Liver (tissue), 9 donors: ENCODE measurements around the gene ME1. TPM values are rescaled to one million over a fixed set of nuclear protein-coding genes. Genes with fewer than 3 reads are reported as not detected.

Experiments
- DNase-seq: peaks from one replicate; pipeline ENCODE4 v3.0.0-alpha.2; 2017; ENCODE audit warnings: low spot score
- H3K27ac ChIP-seq, 2 donors: one replicate each; pipeline ENCODE4 v1.7.0; 2013; ENCODE audit warnings: inconsistent platforms in 2 of 2, low read length in 2 of 2, control low read depth in 1 of 2, low read depth in 1 of 2, mild to moderate bottlenecking in 1 of 2
- H3K27me3 ChIP-seq, 4 donors: one replicate each; pipeline versions ENCODE4 v1.6.1 to v1.7.0; 2013; ENCODE audit warnings: low read length in 3 of 4, inconsistent platforms in 1 of 4, mild to moderate bottlenecking in 1 of 4, moderate library complexity in 1 of 4; ENCODE audit not compliant: control insufficient read depth in 4 of 4, insufficient read depth in 4 of 4
- H3K36me3 ChIP-seq, 4 donors: one replicate each; pipeline versions ENCODE4 v1.6.1 to v1.7.0; 2013; ENCODE audit warnings: low read length in 3 of 4, mild to moderate bottlenecking in 3 of 4, low read depth in 1 of 4, moderate library complexity in 1 of 4; ENCODE audit not compliant: control insufficient read depth in 4 of 4, insufficient read depth in 3 of 4
- H3K4me1 ChIP-seq, 4 donors: one replicate each; pipeline versions ENCODE4 v1.6.1 to v1.7.0; 2013; ENCODE audit warnings: low read length in 3 of 4, mild to moderate bottlenecking in 3 of 4, moderate library complexity in 1 of 4; ENCODE audit not compliant: control insufficient read depth in 4 of 4, insufficient read depth in 4 of 4
- H3K4me3 ChIP-seq, 3 donors: one replicate each; pipeline versions ENCODE4 v1.6.1 to v1.7.0; 2013; ENCODE audit warnings: low read length in 3 of 3, control low read depth in 1 of 3, low read depth in 1 of 3, mild to moderate bottlenecking in 1 of 3
- H3K9ac ChIP-seq, 2 donors: one replicate each; pipeline ENCODE4 v1.7.0; 2013; ENCODE audit warnings: low read length in 2 of 2, mild to moderate bottlenecking in 2 of 2, moderate library complexity in 2 of 2, control low read depth in 1 of 2, low read depth in 1 of 2
- H3K9me3 ChIP-seq, 4 donors: one replicate each; pipeline versions ENCODE4 v1.6.1 to v1.7.0; 2013; ENCODE audit warnings: low read length in 3 of 4; ENCODE audit not compliant: control insufficient read depth in 4 of 4
- ATF3 ChIP-seq: IDR thresholded peaks from 2 replicates; pipeline ENCODE4 v1.6.1; 2016; ENCODE audit warnings: antibody characterized with exemption
- EGR1 ChIP-seq, 2 donors: IDR thresholded peaks; 2 replicates each; pipeline ENCODE4 v1.6.1; 2016 to 2018; ENCODE audit warnings: antibody characterized with exemption in 2 of 2, low read depth in 2 of 2
- FOXA1 ChIP-seq: IDR thresholded peaks from 2 replicates; pipeline ENCODE4 v1.6.1; 2016; ENCODE audit warnings: antibody characterized with exemption
- FOXA2 ChIP-seq: IDR thresholded peaks from 2 replicates; pipeline ENCODE4 v1.6.1; 2016; ENCODE audit warnings: antibody characterized with exemption
- HNF4G ChIP-seq: IDR thresholded peaks from 2 replicates; pipeline ENCODE4 v1.6.1; 2016; ENCODE audit warnings: antibody characterized with exemption
- JUND ChIP-seq, 2 donors: IDR thresholded peaks; 2 replicates each; pipeline ENCODE4 v1.6.1; 2016; ENCODE audit warnings: antibody characterized with exemption in 2 of 2
- RAD21 ChIP-seq, 2 donors: IDR thresholded peaks; 2 replicates each; pipeline ENCODE4 v1.6.1; 2016; ENCODE audit warnings: antibody characterized with exemption in 2 of 2, mild to moderate bottlenecking in 2 of 2
- YY1 ChIP-seq: IDR thresholded peaks from 2 replicates; pipeline ENCODE4 v1.6.1; 2016; ENCODE audit warnings: antibody characterized with exemption, mild to moderate bottlenecking
- WGBS: extraction: QIAGEN DNeasy Blood & Tissue Kit; methylation state at CpG from one replicate; pipeline ENCODE4 v1.1.7; 2013; 5-methylcytosine and 5-hydroxymethylcytosine counted together
- polyA plus RNA-seq, 2 donors: library from polyadenylated mRNA; stranded (reverse) in 1 of 2; unstranded in 1 of 2; fragments of 200-250 nt in 1 of 2; fragments of >200 nt in 1 of 2; fragmentation: Nextera tagmentation in 1 of 2; extraction: Ambion mirVana in 1 of 2; gene quantifications; one replicate each; pipeline versions ENCODE4 v1.2.1 to v1.2.3, GENCODE V29; 2013 to 2015
- total RNA-seq, 2 donors: library from RNA; depleted of rRNA; stranded (reverse); fragments of >200 nt; gene quantifications; one replicate each; pipeline ENCODE4 v1.2.3, GENCODE V29; 2014
- TF ChIP-seq, protein P1 (sequence below): fragments of 150-350 bp; IDR thresholded peaks from 2 replicates; pipeline ENCODE4 v1.5.1; 2017; ENCODE audit warnings: improper control_type of control experiment, low read depth, low read length; ENCODE audit not compliant: missing input control
- TF ChIP-seq, protein P2 (sequence below): IDR thresholded peaks from 2 replicates; pipeline ENCODE4 v1.6.1; 2016; ENCODE audit warnings: antibody characterized with exemption
- TF ChIP-seq, protein P3 (sequence below): IDR thresholded peaks from 2 replicates; pipeline ENCODE4 v1.6.1; 2016; ENCODE audit warnings: antibody characterized with exemption
- donor health status: healthy.
- donor health status: healthy.
- donor health status: healthy.
- donor health status: healthy.
- donor health status: healthy.

The ME1 gene
- total and polyA plus RNA-seq, 4 donors = 4.3 to 7.8 (median 5.5) TPM

DNA sequence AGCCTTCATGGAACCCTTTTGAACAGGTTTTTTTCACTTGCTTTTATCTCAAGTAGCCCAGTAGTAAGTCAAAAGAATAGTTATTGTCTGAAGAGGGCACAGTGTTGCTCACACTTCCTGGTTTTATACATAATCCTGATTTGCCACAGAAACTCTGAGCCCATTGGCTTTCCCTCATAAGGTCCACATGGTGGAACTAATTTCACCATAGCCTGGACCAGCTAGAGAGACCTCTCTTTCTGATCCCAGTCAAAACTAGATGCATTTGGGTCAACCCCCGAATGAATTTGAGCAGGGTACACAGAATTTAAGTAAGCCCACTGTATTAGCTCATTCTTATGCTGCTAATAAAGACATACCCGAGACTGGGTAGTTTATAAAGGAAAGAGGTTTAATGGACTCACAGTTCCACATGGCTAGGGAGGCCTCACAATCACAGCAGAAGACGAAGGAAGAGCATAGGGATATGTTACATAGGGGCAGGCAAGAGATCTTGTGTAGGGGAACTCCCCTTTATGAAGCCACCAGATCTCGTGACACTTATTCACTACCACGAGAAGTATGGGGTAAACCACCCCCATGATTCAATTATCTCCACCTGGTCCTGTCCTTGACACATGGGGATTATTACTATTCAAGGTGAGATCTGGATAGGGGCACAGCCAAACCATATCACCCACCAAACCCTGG is 231.5 kb downstream of the ME1 start:
- H3K27ac ChIP-seq = no peak overlapping the region
- peaks cover 3 to 16% (median 10%) of the 10 kb centered on the region in 4 donors for H3K36me3 ChIP-seq
- no peak overlapping the region for H3K9ac ChIP-seq
- peaks cover under 1 to 3% (median 2%) of the 10 kb centered on the region in 4 donors for H3K4me1 ChIP-seq
- WGBS = 92% methylated on average over 5 of the region's 5 CpGs
- DNase-seq = no peak
- H3K27me3 ChIP-seq = no peaks in the 10 kb centered on the region
- H3K4me3 ChIP-seq = no peak overlapping the region
- no peak for TF ChIP-seq YY1
- TF ChIP-seq RAD21 (IDR thresholded peaks at IDR 0.05) = no peak
- H3K9me3 ChIP-seq = no peaks in the 10 kb centered on the region

- Histone ChIP-seq H3K27ac (no peak overlapping the region), H3K27me3 (no peaks in the 10 kb centered on the region), H3K4me3 (no peak overlapping the region), H3K9ac (no peak overlapping the region), H3K36me3 (peaks cover 3 to 16% (median 10%) of the 10 kb centered on the region in 4 donors), H3K4me1 (peaks cover 3 to 8% (median 5%) of the 10 kb centered on the region in 4 donors), H3K9me3 (no peaks in the 10 kb centered on the region)
- 92% methylated on average over 4 of the region's 4 CpGs for WGBS
- DNase-seq = no peak
- TF ChIP-seq, protein P1, sequence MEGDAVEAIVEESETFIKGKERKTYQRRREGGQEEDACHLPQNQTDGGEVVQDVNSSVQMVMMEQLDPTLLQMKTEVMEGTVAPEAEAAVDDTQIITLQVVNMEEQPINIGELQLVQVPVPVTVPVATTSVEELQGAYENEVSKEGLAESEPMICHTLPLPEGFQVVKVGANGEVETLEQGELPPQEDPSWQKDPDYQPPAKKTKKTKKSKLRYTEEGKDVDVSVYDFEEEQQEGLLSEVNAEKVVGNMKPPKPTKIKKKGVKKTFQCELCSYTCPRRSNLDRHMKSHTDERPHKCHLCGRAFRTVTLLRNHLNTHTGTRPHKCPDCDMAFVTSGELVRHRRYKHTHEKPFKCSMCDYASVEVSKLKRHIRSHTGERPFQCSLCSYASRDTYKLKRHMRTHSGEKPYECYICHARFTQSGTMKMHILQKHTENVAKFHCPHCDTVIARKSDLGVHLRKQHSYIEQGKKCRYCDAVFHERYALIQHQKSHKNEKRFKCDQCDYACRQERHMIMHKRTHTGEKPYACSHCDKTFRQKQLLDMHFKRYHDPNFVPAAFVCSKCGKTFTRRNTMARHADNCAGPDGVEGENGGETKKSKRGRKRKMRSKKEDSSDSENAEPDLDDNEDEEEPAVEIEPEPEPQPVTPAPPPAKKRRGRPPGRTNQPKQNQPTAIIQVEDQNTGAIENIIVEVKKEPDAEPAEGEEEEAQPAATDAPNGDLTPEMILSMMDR = no peak
- TF ChIP-seq HNF4G = no peak
- TF ChIP-seq FOXA2 = no peak
- no peak for TF ChIP-seq FOXA1
- TF ChIP-seq, protein P2, sequence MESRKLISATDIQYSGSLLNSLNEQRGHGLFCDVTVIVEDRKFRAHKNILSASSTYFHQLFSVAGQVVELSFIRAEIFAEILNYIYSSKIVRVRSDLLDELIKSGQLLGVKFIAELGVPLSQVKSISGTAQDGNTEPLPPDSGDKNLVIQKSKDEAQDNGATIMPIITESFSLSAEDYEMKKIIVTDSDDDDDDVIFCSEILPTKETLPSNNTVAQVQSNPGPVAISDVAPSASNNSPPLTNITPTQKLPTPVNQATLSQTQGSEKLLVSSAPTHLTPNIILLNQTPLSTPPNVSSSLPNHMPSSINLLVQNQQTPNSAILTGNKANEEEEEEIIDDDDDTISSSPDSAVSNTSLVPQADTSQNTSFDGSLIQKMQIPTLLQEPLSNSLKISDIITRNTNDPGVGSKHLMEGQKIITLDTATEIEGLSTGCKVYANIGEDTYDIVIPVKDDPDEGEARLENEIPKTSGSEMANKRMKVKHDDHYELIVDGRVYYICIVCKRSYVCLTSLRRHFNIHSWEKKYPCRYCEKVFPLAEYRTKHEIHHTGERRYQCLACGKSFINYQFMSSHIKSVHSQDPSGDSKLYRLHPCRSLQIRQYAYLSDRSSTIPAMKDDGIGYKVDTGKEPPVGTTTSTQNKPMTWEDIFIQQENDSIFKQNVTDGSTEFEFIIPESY = no peak
- no peak for TF ChIP-seq JUND (IDR thresholded peaks at IDR 0.05)
- TF ChIP-seq ATF3 = no peak
- no peak for TF ChIP-seq EGR1 (IDR thresholded peaks at IDR 0.05; ENCODE audit: low read depth in 2 of 2)
These were observed 232.2 kb downstream of the ME1 start for GRCh38 chr6:83198486-83199172.

DNA sequence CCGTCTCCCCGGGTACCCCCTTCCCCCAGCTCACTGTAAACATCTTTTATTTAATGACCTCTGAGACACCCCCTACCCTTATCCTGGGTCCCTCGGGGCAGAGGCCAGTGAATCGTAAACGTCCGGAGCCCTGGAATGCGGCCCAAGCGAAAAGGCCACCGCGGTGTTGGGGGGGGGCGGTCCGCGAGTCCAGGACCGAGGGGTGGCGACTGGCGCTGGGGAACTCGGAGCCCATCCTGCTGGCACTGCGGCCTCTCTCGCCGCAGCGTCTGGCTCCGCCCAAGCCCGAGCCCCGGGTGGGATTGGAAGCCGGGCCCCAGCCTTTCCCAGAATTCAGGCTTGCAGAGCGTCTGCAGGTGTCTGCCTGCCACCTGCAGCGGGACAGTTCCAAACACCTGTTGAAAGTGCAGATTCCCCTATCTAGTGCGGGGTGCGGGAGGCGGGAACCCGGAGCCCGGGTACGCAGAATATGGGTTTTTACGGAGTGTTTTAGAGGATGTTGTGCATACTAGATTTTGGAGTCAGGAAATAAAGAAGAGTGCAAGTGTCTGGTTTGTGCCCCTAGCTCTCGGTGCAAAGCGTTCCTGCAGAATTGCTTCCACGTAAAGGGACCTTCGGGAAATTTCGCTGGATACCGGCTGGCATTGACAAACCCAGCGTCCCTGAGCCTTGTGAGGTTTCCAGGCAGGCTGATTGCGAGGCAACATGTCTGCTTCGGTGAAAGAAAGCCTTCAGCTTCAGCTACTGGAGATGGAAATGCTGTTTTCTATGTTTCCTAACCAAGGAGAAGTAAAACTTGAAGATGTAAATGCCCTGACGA is 236.9 kb downstream of the ME1 start:
- H3K4me1 ChIP-seq = peaks cover 15 to 26% (median 19%) of the 10 kb centered on the region in 4 donors
- H3K27ac ChIP-seq = peak overlapping the region; percentile 81 to 95

More for the DNA sequence above, 236.9 kb downstream of the ME1 start:
- TF ChIP-seq, protein P3, sequence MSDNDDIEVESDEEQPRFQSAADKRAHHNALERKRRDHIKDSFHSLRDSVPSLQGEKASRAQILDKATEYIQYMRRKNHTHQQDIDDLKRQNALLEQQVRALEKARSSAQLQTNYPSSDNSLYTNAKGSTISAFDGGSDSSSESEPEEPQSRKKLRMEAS = no peak
- peak; percentile 8 for TF ChIP-seq YY1
- no peaks in the 10 kb centered on the region for H3K9me3 ChIP-seq
- peaks cover 3 to 20% (median 13%) of the 10 kb centered on the region in 4 donors for H3K36me3 ChIP-seq
- peak overlapping the region; percentile 34 to 49 for H3K9ac ChIP-seq
- no peaks in the 10 kb centered on the region for H3K27me3 ChIP-seq
- DNase-seq = peak; percentile 52
- 3% methylated on average over 44 of the region's 44 CpGs for WGBS
- H3K4me3 ChIP-seq = peak overlapping the region; percentile 93 to 99 (median 98)
